Hematopoietic multipotent progenitor cell treated with erythropoietin and hydrocortisone succinate and interleukin-3 and kit ligand, for 8 days (in vitro differentiated cells): ENCODE measurements around the gene USB1.
"Not testable (repeated sequence)": the region's sequence is repeated elsewhere in the genome, so short reads cannot be mapped to it uniquely, and the experiment has no call there.

ENCODE experiments used
- DNase-seq: peaks from one replicate; pipeline ENCODE4 v3.0.0-alpha.2; 2015

USB1 gene

DNA sequence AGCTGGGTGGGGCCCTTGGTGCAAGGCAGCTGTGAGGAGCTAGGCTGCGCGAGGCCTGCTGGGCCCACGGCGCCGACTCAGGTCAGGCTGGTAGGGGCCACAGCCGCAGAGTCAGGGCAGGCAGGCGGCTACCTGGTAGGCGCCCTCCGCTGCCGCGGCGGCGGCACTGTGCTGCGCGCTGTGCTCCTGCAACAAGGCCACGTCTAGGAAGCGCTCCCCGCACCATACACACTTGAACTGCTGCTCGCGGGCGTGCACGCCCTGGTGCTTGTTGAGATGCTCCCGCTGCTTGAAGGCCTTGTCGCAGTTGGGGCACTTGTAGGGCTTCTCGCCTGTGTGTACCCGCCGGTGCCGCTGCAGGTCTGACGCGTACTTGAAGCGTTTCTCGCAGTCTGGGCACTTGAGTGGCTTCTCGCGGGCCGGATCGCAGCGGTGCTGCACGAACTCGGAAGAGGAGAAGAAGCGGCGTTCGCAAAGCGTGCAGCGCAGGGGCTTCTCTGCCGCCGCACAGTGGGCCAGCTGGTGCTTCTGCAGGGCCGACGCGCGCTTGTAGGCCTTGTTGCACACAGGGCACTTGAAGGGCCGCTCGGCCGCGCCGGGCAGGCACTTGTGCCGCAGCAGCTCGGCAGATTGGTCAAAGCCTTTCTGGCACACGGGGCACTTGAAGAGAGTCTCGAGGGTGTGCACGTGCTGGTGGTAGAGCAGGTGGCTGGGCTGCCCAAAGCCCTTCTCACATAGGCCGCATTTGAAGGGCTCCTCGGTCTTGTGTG, 4.6 kb upstream of the USB1 start:
- no peak for DNase-seq

DNA sequence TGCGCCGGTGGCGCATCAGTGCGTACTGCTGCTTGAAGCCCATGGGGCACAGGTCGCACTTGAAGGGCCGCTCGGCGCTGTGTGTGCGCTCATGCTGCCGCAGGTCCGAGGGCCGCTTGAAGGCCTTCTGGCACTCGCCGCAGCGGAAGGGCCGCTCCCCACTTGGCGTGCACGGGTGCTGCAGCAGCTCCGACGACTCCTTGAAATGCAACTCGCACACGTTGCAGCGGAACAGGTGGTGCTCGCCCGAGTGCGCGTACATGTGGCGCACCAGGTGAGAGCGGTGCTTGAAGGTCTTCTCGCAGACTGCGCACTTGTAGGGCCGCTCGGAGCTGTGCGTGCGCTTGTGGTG, 4.1 kb upstream of the USB1 start:
- DNase-seq: no peak

DNA sequence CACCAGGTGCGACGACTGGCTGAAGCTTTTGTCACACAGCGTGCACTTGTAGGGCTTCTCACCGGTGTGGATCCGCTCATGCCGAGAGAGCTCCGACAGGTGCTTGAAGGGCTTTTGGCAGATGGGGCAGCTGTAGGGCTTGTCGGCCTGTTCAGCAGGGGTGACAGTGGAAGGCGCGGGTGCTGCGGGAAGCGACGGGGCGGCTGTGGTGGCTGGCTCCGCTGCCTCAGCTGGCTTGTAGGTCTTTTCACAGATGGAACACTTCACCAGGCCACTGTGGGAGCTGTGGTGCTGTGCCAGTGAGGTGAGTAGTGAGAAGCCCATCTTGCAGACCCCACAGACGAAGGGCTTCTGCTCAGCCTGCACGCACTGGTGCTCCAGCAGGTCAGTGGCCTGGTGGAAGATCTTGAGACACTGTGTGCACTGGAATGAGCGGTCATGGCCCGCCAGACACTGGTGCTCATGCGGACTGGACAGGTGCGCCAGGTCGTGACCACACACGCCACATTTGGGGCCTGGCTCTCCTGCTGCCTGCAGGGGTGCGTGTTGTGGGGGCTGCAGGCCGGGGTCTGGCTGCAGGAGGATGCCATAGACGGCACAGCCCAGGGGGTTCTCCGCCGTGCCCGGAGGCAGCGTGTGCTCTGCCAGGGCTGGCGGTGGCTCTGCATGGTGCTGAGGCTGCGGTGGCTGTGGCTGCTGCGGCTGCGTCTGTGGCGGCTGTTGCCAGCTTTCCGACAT, 3.5 kb upstream of the USB1 start:
- DNase-seq: no peak

DNA sequence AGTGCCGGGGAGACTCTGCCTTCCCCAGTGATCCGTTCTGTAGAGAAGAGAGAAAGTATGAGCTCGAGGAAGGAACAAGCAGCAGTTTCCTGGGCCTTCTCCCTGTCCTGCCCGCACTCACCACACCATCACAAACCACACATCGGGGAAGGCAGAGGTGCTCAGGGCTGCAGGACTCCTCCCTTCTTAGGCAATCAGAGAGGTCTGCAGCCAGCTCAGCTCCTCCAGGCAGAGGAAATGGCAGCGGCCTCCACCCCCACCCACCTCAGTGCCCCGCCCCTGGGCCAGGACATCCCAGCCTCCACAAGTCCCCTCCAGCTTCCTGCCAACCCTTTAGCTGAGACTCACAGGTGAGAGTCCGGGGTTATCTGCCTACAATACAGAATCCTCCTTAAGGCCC, 2.7 kb upstream of the USB1 start:
- DNase-seq: no peak

- no peak for DNase-seq
These were observed 2.2 kb upstream of the USB1 start for GRCh38 chr16:57998992-57999365.

- peak; percentile 10 for DNase-seq
These were observed 1.7 kb upstream of the USB1 start for GRCh38 chr16:57999366-57999970.

GRCh38 chr16:57999971-58000705, 1.1 kb upstream of the USB1 start, which contains the start of gene ZNF319:
Gene ZNF319 (minus strand): TSS chr16:58000672. CDS start chr16:57998265, 2,407 bp downstream.
- DNase-seq: no peak

- no peak for DNase-seq
These were observed 691 bp downstream of the USB1 start for GRCh38 chr16:58001781-58002415.

GRCh38 chr16:58002416-58002800, 1.2 kb downstream of the USB1 start:
- DNase-seq: no peak

GRCh38 chr16:58002936-58003335, 1.7 kb downstream of the USB1 start:
- DNase-seq: no peak

DNA sequence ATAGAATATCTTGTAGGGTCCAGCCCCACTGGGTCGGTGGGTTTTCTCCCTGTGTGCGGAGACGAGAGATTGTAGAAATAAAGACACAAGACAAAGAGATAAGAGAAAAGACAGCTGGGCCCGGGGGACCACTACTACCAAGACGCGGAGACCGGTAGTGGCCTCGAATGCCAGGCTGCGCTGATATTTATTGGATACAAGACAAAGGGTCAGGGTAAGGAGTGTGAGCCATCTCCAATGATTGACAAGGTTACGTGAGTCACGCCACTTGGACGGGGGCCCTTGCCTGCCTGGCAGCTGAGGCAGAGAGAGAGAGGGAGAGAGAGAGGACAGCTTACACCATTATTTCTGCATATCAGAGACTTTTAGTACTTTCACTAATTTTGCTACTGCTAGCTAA, 3.5 kb downstream of the USB1 start:
- DNase-seq: not testable (repeated sequence)

- DNase-seq: no peak
These were observed 8.7 kb downstream of the USB1 start for GRCh38 chr16:58009856-58010416.

DNA sequence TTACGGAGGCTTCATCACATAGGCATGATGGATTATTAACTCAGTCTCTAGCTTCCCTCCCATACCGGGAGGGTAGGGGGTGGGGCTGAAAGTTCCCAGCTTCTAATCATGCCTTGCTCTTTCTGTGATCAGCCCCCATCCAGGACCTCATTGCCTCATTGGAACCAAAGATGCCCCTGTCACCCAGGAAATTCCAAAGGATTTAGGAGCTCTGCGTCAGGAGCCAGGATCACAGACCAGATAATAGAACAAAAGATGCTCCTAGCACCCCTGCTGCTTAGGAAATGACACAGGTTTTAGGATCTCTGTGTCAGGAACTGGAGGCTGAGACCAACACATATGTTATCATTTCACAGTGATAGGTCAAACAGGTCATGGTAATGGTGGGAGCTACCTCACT, 9.7 kb downstream of the USB1 start:
- DNase-seq: no peak

GRCh38 chr16:58011652-58012051, 10.4 kb downstream of the USB1 start:
- no peak for DNase-seq

GRCh38 chr16:58012481-58012880, 11.3 kb downstream of the USB1 start:
- no peak for DNase-seq

GRCh38 chr16:58013201-58013956, 12.2 kb downstream of the USB1 start:
- no peak for DNase-seq

DNA sequence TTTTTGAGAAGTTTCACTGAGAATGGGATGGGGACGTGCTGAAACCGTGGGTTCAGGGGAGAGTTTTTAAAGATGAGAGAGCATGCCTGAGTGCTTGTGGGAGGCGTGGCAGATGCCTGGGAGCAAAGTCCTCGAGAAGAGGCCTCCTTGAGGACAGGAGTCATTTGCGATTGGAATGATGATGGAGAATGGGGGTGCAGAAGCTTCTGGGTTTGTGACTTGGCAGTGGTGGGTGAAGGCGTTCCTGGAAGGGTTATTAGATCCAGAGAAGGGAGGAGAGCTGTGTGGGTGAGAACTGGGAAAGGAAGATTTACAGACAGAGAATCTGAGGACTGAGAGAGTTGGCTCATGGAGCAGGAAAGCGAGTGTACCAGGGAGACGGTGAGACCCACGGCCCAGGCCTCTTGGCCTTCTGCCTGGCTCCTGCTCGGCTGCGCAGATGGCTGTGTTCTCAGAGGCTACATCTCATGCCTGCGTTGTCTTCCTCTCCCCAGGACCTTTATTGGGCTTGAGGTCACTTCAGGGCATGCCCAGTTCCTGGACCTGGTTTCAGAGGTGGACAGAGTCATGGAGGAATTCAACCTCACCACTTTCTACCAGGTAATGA, 15.7 kb downstream of the USB1 start:
- DNase-seq: no peak

GRCh38 chr16:58018803-58019202, 17.6 kb downstream of the USB1 start:
- no peak for DNase-seq

GRCh38 chr16:58019866-58020538, 18.8 kb downstream of the USB1 start:
- DNase-seq: no peak

GRCh38 chr16:58020628-58021521, 19.7 kb downstream of the USB1 start:
- DNase-seq: peak; percentile 64
